Brain pericyte (primary cell): ENCODE measurements around the gene LDLRAD3.
A peak's percentile ranks its signal among the peaks of the same experiment; 100 is the strongest.

Experiments used
- DNase-seq: peaks from one replicate; pipeline ENCODE4 v3.0.0-alpha.2; 2012; ENCODE audit warnings: low read depth, low spot score

LDLRAD3 gene

DNA sequence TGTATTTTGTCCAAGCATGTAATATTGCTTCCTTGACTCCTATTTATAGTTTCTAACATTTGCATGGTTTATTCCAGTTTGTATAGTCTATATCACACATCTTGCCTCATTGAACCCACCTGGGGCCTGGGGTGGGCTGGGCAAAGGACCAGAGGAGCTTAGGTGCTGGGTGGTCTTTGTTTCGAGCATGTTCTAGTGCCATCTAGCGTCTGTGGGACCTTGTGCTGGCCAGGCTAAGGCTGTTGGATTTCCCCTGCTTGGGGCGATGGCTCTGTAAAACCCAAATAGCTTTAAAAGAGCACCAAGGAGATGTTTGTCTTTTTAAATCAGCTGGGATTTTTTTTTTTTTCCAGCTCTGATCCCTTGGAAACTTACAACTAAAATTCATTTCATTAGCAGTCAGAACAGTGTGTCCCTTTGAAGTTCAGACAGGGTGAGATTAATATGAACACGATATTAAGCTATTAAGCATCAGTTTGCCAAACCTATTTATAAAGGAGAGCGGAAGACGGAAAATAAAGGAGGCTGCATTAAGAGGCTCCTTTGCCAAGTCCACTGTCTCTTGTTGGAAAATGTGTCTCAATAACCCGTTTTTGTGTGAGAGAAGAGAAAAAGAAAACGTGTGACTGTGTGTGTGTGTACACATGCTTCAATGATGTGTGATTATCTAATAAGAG, 188.0 kb downstream of the LDLRAD3 start:
- no peak for DNase-seq

- DNase-seq, result no peak
Observed at GRCh38 chr11:36132940-36133339, 189.1 kb downstream of the LDLRAD3 start.

DNA sequence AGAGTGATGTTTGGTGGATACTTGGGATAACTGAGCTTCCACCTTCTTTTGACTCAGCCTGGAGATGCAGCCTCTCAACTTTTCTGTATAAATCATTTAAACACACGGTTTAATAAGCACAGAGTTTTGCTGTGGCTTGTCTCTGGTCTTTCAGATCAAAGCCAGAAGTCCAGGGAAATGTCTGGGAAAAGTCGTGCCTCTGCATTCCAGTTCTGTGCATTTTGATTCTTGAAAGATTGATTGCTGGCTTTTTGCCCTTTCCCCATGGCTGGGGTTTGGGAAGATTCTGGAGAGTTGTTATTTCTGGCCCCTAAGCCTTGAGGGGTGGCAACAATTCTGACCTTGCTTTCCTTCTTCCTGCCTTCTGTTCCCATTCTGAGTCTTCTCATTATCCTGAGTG, 191.2 kb downstream of the LDLRAD3 start:
- no peak for DNase-seq

GRCh38 chr11:36139767-36140166, 195.9 kb downstream of the LDLRAD3 start:
- no peak for DNase-seq

DNA sequence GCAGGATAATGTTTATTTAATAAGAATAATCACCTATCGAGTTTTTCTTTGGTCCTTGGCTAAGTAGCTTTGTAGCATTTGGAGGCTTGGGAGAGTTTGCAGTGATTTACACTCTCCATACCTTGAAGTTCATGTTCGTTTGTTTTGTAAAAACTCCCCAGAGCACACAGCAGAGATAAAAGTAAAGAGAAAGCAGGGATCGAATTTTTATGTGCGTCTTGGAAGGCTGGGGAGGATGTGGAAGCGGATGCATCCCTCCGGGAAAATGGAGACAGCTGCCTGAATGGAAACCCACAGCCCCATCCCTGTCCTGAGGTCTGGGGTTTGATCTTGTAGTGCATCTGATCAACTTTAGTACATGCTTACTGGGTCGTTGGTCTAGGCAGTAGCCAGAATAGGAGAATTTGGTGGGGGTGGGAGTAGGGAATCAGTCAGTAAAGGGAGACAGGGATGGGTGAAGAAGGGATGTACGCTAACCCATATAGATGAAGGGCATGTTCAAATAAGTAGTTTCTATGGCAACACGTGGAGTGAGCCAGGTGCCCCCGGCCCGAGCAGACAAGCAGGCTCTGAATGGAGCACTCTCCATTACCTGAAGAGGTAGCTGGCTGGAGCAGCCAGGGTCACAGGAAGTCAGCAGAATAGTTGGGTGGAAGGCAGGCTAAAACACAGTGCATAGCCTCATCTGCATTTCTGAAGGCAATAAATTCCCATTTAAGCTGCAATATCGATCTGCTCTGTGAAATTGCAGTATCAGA, 197.5 kb downstream of the LDLRAD3 start:
- no peak for DNase-seq

- no peak for DNase-seq
Observed at GRCh38 chr11:36141956-36142355, 198.1 kb downstream of the LDLRAD3 start.

DNA sequence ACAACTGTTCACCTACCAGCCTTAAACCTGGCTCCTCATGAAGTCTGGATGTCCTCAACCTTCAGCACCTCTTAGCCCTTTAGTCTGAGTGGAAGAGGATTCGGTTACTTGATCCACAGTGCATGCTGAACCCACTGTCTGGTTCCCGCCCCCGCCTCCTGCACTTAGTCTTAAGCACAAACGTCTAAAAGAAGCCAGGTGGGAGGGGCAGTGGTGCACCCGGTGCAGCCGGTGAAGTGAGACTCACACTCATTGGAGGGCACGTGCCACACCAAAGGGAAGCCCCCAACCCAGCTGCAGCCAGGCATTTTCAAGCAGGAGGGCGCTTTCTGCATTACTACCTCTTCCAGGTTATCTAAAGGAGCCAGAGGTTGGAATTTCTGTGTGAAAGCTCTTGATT, 198.6 kb downstream of the LDLRAD3 start:
- DNase-seq, result no peak

GRCh38 chr11:36142879-36143278, 199.0 kb downstream of the LDLRAD3 start:
- no peak for DNase-seq

- DNase-seq, result no peak
Observed at GRCh38 chr11:36146437-36146836, 202.6 kb downstream of the LDLRAD3 start.

- DNase-seq, result no peak
Observed at GRCh38 chr11:36147491-36147890, 203.6 kb downstream of the LDLRAD3 start.

DNA sequence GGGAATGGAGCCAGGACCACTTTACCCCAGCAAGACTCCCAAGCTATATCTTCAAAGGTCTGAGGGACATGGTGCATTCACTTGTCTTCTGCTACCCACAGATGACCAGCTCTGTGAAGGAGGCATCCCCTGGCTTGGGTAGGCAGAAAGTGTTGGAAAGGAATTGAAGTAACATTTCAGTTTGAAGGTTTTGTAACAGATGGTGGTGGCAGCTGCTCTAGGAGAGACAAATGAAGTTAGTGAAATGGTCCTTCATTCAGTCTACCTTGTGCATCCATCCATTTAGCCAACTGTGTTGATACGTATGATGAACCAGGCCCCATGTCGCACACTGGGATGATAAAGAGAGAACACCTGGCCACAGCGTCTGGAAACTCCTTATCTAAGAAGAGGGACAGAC, 204.8 kb downstream of the LDLRAD3 start:
- DNase-seq, result no peak

- peak; percentile 87 for DNase-seq
Observed at GRCh38 chr11:36149538-36150242, 205.8 kb downstream of the LDLRAD3 start.

DNA sequence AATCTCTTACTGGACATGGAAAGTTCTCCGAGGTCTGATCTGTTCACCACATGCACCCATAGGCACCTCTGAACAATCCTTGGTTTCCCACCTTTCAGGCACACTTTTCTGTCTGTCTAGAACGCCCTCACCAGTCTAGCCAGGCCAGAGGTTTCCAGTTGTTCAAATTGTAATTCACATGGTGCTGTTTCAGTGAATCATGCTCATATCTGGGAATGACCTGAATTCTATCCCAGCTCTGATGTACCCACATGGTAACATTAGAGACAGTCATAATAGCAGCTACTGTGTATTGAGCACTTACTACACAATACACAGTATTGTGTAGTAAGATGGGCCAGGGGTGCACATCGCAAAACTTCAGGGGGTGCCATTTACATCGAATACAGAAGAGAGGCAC, 207.1 kb downstream of the LDLRAD3 start:
- DNase-seq, result no peak

DNA sequence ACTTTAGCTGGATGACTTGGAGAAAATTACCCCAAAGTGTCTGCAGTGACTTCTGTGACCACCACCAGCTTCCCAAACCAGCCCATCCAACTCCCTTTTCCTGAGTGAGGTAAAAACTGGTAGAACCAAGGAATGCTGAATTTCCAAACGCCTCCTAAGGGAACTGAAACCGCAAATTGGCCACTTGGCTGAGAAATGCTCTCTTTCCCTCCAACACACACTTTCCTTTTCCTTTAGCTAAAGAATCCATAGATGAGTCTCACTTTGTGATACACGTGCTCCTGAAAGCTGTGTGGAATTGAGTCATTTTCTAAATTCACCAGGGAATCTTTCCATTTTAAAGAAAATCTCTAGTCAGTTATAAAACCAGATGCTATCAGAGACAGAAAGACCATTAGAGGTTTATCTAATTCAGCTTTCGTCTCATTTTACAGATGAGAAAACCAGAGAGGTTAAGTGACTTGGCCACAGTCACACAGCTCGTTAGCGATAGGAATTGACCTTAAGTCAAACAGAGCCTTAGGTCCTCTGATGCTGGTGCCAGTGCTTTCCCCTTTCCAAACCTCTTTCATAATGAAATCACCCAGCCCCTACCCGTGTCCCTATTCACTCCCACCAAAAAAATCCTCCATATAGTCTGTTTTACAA, 208.2 kb downstream of the LDLRAD3 start:
- DNase-seq, result no peak

GRCh38 chr11:36153551-36153950, 209.7 kb downstream of the LDLRAD3 start:
- DNase-seq, result no peak

DNA sequence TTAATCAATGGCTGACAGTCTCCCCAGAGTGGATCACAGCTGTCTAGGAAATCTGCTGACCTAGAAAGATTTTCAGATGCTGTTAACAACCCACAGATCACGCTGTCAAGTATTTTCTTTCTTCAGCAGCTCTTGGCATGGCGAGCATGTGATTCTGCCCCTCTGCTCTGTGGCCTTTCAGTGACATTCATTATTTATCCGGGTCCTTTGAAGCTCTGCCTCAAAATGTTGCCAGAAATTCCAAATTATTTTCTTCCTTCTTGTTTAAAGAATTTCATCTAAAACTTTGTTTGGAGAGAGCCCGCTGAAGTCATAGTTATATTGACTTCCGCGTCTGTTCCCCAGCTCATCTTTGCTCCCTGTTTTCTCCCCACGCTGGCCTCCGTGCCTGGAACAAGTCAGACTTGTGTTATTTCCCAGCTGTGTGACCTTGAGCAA, 211.3 kb downstream of the LDLRAD3 start:
- DNase-seq, result no peak

GRCh38 chr11:36155770-36156160, 211.9 kb downstream of the LDLRAD3 start:
- DNase-seq, result no peak

DNA sequence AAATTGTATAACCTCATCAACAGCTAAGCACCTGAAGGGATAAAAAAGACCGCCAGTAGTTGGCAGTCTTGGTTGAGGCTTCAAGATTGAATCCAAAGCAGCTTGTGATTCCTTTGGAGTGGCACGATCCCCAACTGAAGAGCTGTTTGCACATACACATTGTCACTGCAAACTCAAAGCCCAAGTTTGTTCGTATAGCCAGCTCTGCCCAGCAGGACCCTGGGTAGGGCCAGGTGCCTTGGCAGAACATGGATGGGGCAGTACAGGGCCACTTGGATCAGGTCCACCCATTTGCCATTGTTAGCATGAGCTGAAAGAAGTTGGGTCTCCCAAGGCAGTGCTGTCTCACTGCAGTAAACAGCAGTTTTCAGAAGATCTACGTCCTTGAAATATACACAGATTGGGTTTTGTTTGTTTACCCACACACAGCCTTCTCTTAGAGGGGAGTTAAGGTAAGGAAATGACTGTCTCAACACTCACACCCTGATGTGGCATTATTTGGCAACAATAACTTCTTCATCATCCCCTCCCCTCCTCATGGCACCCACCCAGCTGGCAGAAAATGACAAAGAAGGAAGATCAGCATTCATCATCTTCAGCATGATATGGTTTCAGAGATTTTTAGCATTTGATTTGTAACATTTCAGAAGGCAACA, 212.4 kb downstream of the LDLRAD3 start:
- no peak for DNase-seq

- no peak for DNase-seq
Observed at GRCh38 chr11:36156817-36157519, 213.1 kb downstream of the LDLRAD3 start.

DNA sequence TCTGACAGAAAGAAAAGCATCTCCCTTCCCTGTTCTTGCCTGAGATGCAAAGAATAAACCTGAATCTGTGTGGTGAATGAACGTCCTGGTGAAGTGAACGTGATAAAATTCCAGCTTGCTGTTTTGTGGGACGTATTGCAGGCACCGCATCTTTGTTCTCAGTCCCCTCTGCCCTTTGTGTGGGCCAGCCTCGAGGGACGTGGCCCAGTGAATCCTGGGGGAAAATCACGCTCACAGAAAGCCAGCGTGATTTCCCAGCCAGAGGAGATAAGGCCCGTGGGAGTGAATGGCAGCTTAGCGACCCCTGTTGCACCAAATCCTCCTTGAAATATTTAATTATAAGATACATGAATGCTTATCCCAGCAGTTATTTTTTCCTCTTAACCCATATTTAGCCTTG, 216.2 kb downstream of the LDLRAD3 start:
- DNase-seq, result no peak

DNA sequence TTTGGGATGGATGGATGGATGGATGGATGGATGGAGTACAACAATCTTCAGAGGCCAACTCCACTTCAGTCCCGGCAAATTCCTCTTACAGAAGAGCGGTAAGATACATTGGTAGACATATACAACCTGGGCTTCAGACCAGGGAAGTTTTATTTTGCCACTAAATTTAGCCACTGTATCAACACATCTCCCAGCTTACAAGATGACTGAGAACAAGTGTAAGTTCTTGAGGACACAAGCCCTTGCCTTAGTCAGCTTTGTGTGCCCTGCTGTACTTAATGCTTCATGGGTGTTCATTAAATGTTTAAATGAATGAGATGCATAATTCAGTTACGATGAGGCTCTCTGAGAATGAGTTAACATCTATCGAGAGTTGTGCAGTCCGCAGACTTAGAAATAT, 217.7 kb downstream of the LDLRAD3 start:
- no peak for DNase-seq
